ENCODE data around the gene ICE1. TPM values are rescaled to one million over a fixed set of nuclear protein-coding genes. Genes with fewer than 3 reads are reported as not detected.
"Not testable (repeated sequence)": the region's sequence is repeated elsewhere in the genome, so short reads cannot be mapped to it uniquely, and the experiment has no call there.

Gene ICE1
- total RNA-seq, 2 donors from 2014 or later = 23.3 to 25.5 TPM

GRCh38 chr5:5492087-5492933, 69.8 kb downstream of the ICE1 start:
- H3K4me3 Mint-ChIP-seq = peak overlapping the region; percentile 16 to 83
- DNase-seq (peak; percentile 37 to 52), ATAC-seq (replicated peaks in 1 of 2) (peak in 1 of 2 donors; percentile 39)
- H3K4me1 Mint-ChIP-seq (ENCODE audit: low read depth) = peaks cover 19% of the 10 kb centered on the region
- H3K27ac Mint-ChIP-seq = peak overlapping the region; percentile 95
- peaks cover 17% of the 10 kb centered on the region for H3K27me3 Mint-ChIP-seq (ENCODE audit: low read depth)
- H3K9me3 Mint-ChIP-seq = no peaks in the 10 kb centered on the region
- H3K36me3 Mint-ChIP-seq (ENCODE audit: insufficient read depth in 2 of 2) = peaks cover 2 to 3% of the 10 kb centered on the region in 2 donors

- H3K4me3 Mint-ChIP-seq = peak overlapping the region in 1 of 2 donors; percentile 83
- not testable (repeated sequence) for H3K9me3 Mint-ChIP-seq; H3K27ac Mint-ChIP-seq; DNase-seq; H3K36me3 Mint-ChIP-seq (ENCODE audit: insufficient read depth in 2 of 2); ATAC-seq (replicated peaks in 1 of 2)
- peaks cover 19% of the 10 kb centered on the region for H3K4me1 Mint-ChIP-seq (ENCODE audit: low read depth)
- H3K27me3 Mint-ChIP-seq (ENCODE audit: low read depth) = peaks cover 23% of the 10 kb centered on the region
Observed at GRCh38 chr5:5492934-5493271, 70.4 kb downstream of the ICE1 start.

- H3K9me3 Mint-ChIP-seq = no peaks in the 10 kb centered on the region
- ATAC-seq (replicated peaks in 1 of 2) = peak; percentile 92 to 93
- DNase-seq = peak; percentile 82 to 85
- peaks cover 19% of the 10 kb centered on the region for H3K4me1 Mint-ChIP-seq (ENCODE audit: low read depth)
- no peaks in the 10 kb centered on the region for H3K36me3 Mint-ChIP-seq (ENCODE audit: insufficient read depth in 2 of 2)
- no peak overlapping the region for H3K27ac Mint-ChIP-seq
- H3K4me3 Mint-ChIP-seq = peak overlapping the region; percentile 56 to 70
- peaks cover 23% of the 10 kb centered on the region for H3K27me3 Mint-ChIP-seq (ENCODE audit: low read depth)
Observed at GRCh38 chr5:5494489-5495402, 72.3 kb downstream of the ICE1 start.

DNA sequence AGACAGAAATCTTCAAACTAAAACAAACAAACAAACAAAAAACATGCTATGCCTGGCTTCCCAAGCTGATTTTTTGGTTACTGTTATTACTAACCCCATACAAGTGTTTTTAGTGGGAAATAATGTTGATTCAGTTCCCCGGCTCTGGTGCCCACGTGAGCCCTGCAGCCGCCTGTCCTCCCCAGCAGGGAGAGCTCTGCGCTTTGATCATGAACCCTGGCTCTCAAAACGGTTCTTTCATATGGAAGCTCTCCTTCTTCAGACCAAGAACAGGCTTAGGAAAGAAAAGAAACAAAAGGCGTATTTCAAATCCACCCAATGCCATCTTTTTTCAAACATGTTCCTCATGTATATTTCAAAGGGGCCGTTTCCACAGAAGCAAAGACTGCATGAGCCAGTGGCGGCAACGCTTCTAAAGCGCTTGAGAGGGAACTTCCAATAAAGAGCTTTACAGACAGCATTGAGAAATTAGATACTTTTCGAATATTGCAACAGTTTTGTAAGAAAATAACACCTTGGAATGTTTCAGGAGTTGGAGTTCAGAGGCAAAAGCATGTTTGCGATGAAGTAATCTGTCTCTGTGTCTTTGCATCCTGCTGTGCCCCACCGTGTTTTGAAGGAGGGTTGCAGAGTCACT, 74.8 kb downstream of the ICE1 start:
- H3K4me3 Mint-ChIP-seq = no peak overlapping the region
- H3K27ac Mint-ChIP-seq = no peak overlapping the region
- peaks cover 32% of the 10 kb centered on the region for H3K27me3 Mint-ChIP-seq (ENCODE audit: low read depth)
- H3K4me1 Mint-ChIP-seq (ENCODE audit: low read depth) = peaks cover 13% of the 10 kb centered on the region
- H3K36me3 Mint-ChIP-seq (ENCODE audit: insufficient read depth in 2 of 2) = no peaks in the 10 kb centered on the region
- ATAC-seq (replicated peaks in 1 of 2) (peak; percentile 33 to 36), DNase-seq (peak; percentile 21 to 34)
- no peaks in the 10 kb centered on the region for H3K9me3 Mint-ChIP-seq

DNA sequence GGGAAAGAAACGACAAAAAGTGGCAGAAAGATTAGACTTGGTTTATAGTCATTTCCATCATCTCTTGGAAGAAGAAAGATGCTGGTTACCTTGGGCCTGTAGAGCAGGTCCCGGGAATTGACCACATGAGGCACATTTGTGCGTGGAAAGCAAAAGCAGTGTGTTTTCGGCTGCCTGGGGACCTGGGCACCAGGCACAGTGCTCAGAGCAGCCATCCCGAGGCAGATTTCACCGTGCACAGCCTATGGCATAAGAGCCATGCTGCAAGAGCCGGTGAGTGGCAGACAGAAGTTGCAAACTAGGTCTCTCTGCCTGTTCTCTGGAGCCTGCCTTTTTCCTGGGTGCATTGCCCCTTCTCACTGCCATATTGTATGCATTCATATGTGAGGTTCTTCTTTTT, 77.0 kb downstream of the ICE1 start:
- Mint-ChIP-seq H3K4me3 (no peak overlapping the region), H3K4me1 (ENCODE audit: low read depth) (peaks cover 2% of the 10 kb centered on the region), H3K36me3 (ENCODE audit: insufficient read depth in 2 of 2) (peaks cover 4 to 11% of the 10 kb centered on the region in 2 donors), H3K9me3 (peaks cover 7% of the 10 kb centered on the region in 2 donors), H3K27ac (no peak overlapping the region), H3K27me3 (ENCODE audit: low read depth) (peaks cover 44% of the 10 kb centered on the region)
- DNase-seq = no peak
- ATAC-seq (replicated peaks in 1 of 2) = no peak

- Mint-ChIP-seq H3K27ac (no peak overlapping the region), H3K9me3 (peaks cover 7 to 9% of the 10 kb centered on the region in 2 donors), H3K4me1 (ENCODE audit: low read depth) (no peaks in the 10 kb centered on the region), H3K4me3 (no peak overlapping the region), H3K27me3 (ENCODE audit: low read depth) (peaks cover 52% of the 10 kb centered on the region), H3K36me3 (ENCODE audit: insufficient read depth in 2 of 2) (peaks cover 6 to 15% of the 10 kb centered on the region in 2 donors)
- DNase-seq (no peak), ATAC-seq (replicated peaks in 1 of 2) (no peak)
Observed at GRCh38 chr5:5504325-5504724, 81.8 kb downstream of the ICE1 start.

- H3K27ac Mint-ChIP-seq = no peak overlapping the region
- no peaks in the 10 kb centered on the region for H3K4me1 Mint-ChIP-seq (ENCODE audit: low read depth)
- ATAC-seq (replicated peaks in 1 of 2) = no peak
Observed at GRCh38 chr5:5505815-5506214, 83.3 kb downstream of the ICE1 start.

GRCh38 chr5:5508391-5508790, 85.9 kb downstream of the ICE1 start:
- Mint-ChIP-seq H3K4me1 (ENCODE audit: low read depth) (no peaks in the 10 kb centered on the region), H3K27ac (no peak overlapping the region), H3K4me3 (no peak overlapping the region), H3K27me3 (ENCODE audit: low read depth) (peaks cover 45% of the 10 kb centered on the region), H3K9me3 (peaks cover 4 to 5% of the 10 kb centered on the region in 2 donors), H3K36me3 (ENCODE audit: insufficient read depth in 2 of 2) (peaks cover 4 to 15% of the 10 kb centered on the region in 2 donors)
- DNase-seq (no peak), ATAC-seq (replicated peaks in 1 of 2) (no peak)

More at GRCh38 chr5:5505815-5506214, 83.3 kb downstream of the ICE1 start:
- DNase-seq = no peak
- H3K36me3 Mint-ChIP-seq (ENCODE audit: insufficient read depth in 2 of 2) = peaks cover 6 to 15% of the 10 kb centered on the region in 2 donors
- no peak overlapping the region for H3K4me3 Mint-ChIP-seq
- peaks cover 62% of the 10 kb centered on the region for H3K27me3 Mint-ChIP-seq (ENCODE audit: low read depth)
- peaks cover 7 to 9% of the 10 kb centered on the region in 2 donors for H3K9me3 Mint-ChIP-seq

DNA sequence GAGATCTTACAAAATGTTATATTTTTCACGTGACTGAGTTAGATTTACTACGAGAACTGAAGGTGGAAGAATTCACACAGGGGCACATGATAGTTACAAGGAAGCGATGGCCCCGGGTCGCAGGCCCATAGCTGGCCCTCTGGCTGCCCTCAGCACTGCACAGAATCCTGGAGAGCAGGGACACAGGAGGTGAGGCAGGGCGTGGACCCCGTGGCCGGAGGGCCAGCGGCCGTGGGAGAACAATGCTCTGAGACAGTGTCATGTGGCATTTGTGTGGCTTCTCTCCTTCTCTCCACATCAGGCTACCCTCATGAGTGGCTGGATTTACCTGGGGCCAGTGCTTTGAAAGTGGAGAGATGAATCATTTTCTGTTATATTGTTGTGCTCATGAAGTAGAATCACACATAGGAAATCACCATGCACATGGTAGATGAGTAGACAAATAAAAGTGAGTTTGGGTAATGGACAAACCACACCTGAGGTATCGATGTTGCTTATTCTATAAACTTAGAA, 89.5 kb downstream of the ICE1 start:
- Mint-ChIP-seq H3K27me3 (ENCODE audit: low read depth) (peaks cover 34% of the 10 kb centered on the region), H3K36me3 (ENCODE audit: insufficient read depth in 2 of 2) (no peaks in the 10 kb centered on the region), H3K27ac (no peak overlapping the region), H3K4me3 (no peak overlapping the region), H3K9me3 (no peaks in the 10 kb centered on the region), H3K4me1 (ENCODE audit: low read depth) (no peaks in the 10 kb centered on the region)
- DNase-seq (no peak), ATAC-seq (replicated peaks in 1 of 2) (no peak)

DNA sequence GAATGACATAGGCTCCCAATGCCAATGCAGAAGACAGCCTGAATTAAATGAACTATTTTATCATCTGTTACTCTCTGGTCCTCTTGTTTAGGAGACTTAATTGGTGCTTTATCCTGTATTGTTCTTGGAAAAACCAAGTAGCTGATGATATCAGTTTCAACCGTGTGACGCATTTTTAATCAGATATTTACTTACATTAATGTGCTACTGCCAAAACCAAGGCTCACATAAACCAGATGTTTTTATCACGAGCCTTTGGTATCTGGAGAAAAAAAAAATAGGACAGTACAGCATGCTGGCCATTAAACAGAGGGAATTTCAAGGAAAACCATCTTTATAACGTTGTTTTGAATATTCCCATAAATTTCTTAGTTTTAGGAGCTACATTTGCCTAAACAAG, 90.1 kb downstream of the ICE1 start:
- DNase-seq = no peak

DNA sequence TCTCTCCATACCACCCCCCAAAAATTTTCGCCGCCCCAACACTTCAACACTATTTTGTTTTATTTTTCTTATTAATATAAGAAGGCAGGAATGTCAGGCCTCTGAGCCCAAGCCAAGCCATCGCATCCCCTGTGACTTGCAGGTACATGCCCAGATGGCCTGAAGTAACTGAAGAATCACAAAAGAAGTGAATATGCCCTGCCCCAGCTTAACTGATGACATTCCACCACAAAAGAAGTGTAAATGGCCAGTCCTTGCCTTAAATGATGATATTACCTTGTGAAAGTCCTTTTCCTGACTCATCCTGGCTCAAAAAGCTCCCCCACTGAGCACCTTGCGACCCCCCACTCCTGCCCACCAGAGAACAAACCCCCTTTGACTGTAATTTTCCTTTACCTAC, 98.1 kb downstream of the ICE1 start:
- H3K36me3 Mint-ChIP-seq (ENCODE audit: insufficient read depth in 2 of 2); ATAC-seq (replicated peaks in 1 of 2); H3K4me3 Mint-ChIP-seq; H3K27me3 Mint-ChIP-seq (ENCODE audit: low read depth); H3K9me3 Mint-ChIP-seq; DNase-seq; H3K27ac Mint-ChIP-seq: not testable (repeated sequence)
- peaks cover 41% of the 10 kb centered on the region for H3K4me1 Mint-ChIP-seq (ENCODE audit: low read depth)

More for the DNA sequence above, 90.1 kb downstream of the ICE1 start:
- H3K9me3 Mint-ChIP-seq = no peaks in the 10 kb centered on the region
- ATAC-seq (replicated peaks in 1 of 2) = no peak
- no peaks in the 10 kb centered on the region for H3K36me3 Mint-ChIP-seq (ENCODE audit: insufficient read depth in 2 of 2)
- no peaks in the 10 kb centered on the region for H3K4me1 Mint-ChIP-seq (ENCODE audit: low read depth)
- peaks cover 31% of the 10 kb centered on the region for H3K27me3 Mint-ChIP-seq (ENCODE audit: low read depth)
- no peak overlapping the region for H3K27ac Mint-ChIP-seq
- H3K4me3 Mint-ChIP-seq = no peak overlapping the region

DNA sequence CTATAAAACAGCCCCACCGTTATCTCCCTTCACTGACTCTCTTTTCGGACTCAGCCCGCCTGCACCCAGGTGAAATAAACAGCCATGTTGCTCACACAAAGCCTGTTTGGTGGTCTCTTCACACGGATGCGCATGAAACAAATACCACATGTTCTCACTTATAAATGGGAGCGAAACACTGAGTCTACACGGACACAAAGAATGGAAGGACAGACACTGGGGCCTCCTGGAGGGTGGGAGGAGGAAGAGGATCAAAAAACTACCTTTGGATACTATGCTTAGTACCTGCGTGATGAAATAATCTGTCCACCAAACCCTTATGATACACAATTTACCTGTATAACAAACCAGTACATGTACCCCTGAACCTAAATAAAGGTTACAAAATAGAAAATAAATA, 98.6 kb downstream of the ICE1 start:
- peaks cover 4 to 8% of the 10 kb centered on the region in 2 donors for H3K36me3 Mint-ChIP-seq (ENCODE audit: insufficient read depth in 2 of 2)
- no peak overlapping the region for H3K27ac Mint-ChIP-seq
- H3K4me3 Mint-ChIP-seq = no peak overlapping the region
- no peak for ATAC-seq (replicated peaks in 1 of 2)
- peaks cover 8% of the 10 kb centered on the region for H3K27me3 Mint-ChIP-seq (ENCODE audit: low read depth)
- peaks cover 41% of the 10 kb centered on the region for H3K4me1 Mint-ChIP-seq (ENCODE audit: low read depth)
- no peak for DNase-seq
- peaks cover 3 to 4% of the 10 kb centered on the region in 2 donors for H3K9me3 Mint-ChIP-seq

Measured in activated T-cell treated with anti-CD3 and anti-CD28 coated beads, Interleukin-2, amount 50 U/mL, for 72 hours (primary cell).